Gastrocnemius medialis (tissue), 4 donors: ENCODE measurements around the gene RBM10.

Experiments
- POLR2A ChIP-seq, 2 donors: fragments of 450-650 bp; IDR thresholded peaks; one replicate each; pipeline ENCODE4 v1.6.1; 2017; ENCODE audit warnings: antibody characterized with exemption in 2 of 2, mild to moderate bottlenecking in 2 of 2, moderate library complexity in 2 of 2
- TF ChIP-seq, protein P1 (sequence below), 5 experiments: fragments of 450-650 bp in 3 of 5; fragments of 200-600 bp in 2 of 5; sonication (generic) in 2 of 5; IDR thresholded peaks in 4 of 5; conservative IDR thresholded peaks in 1 of 5; 1 replicate in 4 of 5; 2 replicates in 1 of 5; pipeline ENCODE4 v1.5.1; 2016 to 2019; ENCODE audit warnings: antibody characterized with exemption in 5 of 5, mild to moderate bottlenecking in 3 of 5, moderate library complexity in 3 of 5

DNA sequence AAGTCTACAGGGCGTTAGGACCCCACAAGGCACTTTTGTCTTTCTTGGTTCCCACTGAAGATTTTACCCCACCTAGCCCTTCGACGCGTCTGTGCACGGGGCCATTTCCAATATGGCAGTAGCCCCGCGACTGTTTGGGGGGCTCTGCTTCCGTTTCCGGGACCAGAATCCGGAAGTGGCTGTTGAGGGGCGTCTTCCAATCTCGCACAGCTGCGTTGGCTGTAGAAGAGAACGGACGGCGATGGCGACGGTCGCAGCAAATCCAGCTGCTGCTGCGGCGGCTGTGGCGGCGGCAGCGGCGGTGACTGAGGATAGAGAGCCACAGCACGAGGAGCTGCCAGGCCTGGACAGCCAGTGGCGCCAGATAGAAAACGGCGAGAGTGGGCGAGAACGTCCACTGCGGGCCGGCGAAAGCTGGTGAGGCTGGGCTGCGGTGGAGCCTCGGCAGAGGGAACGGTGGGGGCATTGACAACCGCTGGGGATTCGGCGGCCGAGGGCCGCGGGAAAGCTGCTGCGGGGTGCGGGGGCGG, 87.8 kb downstream of the RBM10 start, which contains the start of gene USP11:
- peak in 1 of 2 donors; percentile 37 for TF ChIP-seq POLR2A (IDR thresholded peaks at IDR 0.05)
- TF ChIP-seq, protein P1, sequence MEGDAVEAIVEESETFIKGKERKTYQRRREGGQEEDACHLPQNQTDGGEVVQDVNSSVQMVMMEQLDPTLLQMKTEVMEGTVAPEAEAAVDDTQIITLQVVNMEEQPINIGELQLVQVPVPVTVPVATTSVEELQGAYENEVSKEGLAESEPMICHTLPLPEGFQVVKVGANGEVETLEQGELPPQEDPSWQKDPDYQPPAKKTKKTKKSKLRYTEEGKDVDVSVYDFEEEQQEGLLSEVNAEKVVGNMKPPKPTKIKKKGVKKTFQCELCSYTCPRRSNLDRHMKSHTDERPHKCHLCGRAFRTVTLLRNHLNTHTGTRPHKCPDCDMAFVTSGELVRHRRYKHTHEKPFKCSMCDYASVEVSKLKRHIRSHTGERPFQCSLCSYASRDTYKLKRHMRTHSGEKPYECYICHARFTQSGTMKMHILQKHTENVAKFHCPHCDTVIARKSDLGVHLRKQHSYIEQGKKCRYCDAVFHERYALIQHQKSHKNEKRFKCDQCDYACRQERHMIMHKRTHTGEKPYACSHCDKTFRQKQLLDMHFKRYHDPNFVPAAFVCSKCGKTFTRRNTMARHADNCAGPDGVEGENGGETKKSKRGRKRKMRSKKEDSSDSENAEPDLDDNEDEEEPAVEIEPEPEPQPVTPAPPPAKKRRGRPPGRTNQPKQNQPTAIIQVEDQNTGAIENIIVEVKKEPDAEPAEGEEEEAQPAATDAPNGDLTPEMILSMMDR (IDR thresholded peaks at IDR 0.05 in 4 of 5, conservative IDR thresholded peaks at IDR 0.05 in 1 of 5): no peak
